ENCODE measurements around the gene IFFO2. TPM values are rescaled to one million over a fixed set of nuclear protein-coding genes. Genes with fewer than 3 reads are reported as not detected.

IFFO2 gene
- total and polyA plus RNA-seq, 2 of the 8 experiments (the other 6 are each of a cell fraction or from before 2014, with no cell fraction given) = 6.6 to 10.4 TPM

- POLR2A ChIA-PET (ENCODE audit: partially characterized antibody) = interaction anchor here (3.5 kb wide), 1 partner anchor 11 kb away, joined by 20 read pairs; no protein-coding TSS in a partner anchor
- H4K8ac ChIP-seq (ENCODE audit: extremely low read depth, insufficient read depth, low read length) = no peak overlapping the region
- H3K4me3 ChIP-seq (ENCODE audit: extremely low read depth in 1 of 4, insufficient read depth in 2 of 4, low read depth in 3 of 4, low read length in 4 of 4) = no peak overlapping the region
- DNase-seq (ENCODE audit: low read depth in 1 of 2, low spot score in 2 of 2) = no peak
- H2BK5ac ChIP-seq (ENCODE audit: low read depth, low read length) = no peak overlapping the region
- H3K4me1 ChIP-seq (replicated peaks in 1 of 4; ENCODE audit: control insufficient read depth in 3 of 4, insufficient read depth in 4 of 4, low read length in 3 of 4) = peaks cover 14 to 18% (median 15%) of the 10 kb centered on the region in 4 experiments
- H3K18ac ChIP-seq (ENCODE audit: extremely low read depth, low read length) = peak overlapping the region; percentile 43; the same call in 1 of the 2 replicates
- H2BK12ac ChIP-seq (ENCODE audit: low read depth, low read length) = peak overlapping the region; percentile 2; the same call in 1 of the 2 replicates
- CTCF ChIA-PET (ENCODE audit: partially characterized antibody) = interaction anchor here (1.2 to 5.6 kb wide), 7 partner anchors 10 to 57 kb away, joined by 3 to 60 read pairs (median 6); no protein-coding TSS in a partner anchor
- H3K4me2 ChIP-seq (ENCODE audit: insufficient read depth in 1 of 2, low read depth in 2 of 2, low read length in 2 of 2) = no peak overlapping the region
- FAIRE-seq = no peak
- H4K91ac ChIP-seq (replicated peaks; ENCODE audit: insufficient read length, low read length) = no peak overlapping the region
- no peak overlapping the region for H2BK15ac ChIP-seq (ENCODE audit: low read length)
- TF ChIP-seq HDAC2 (IDR thresholded peaks at IDR 0.05; ENCODE audit: borderline replicate concordance in 1 of 2, low read depth in 2 of 2, low read length in 2 of 2) = 0 out of 4 replicates have a peak, but pooled peaks of 1 of the 2 experiments have one; percentile 48
- no peak for TF ChIP-seq SIN3A (conservative IDR thresholded peaks at IDR 0.05 in 1 of 2, IDR thresholded peaks at IDR 0.05 in 1 of 2; ENCODE audit: low read depth in 1 of 2, low read length in 2 of 2)
- no peak for TF ChIP-seq SIRT6 (IDR thresholded peaks at IDR 0.05; ENCODE audit: low read length)
- TF ChIP-seq KDM1A (IDR thresholded peaks at IDR 0.05; ENCODE audit: borderline replicate concordance, low read length) = peak; percentile 84; the same call in 1 of the 2 replicates
- TF ChIP-seq NRF1 (IDR thresholded peaks at IDR 0.05; ENCODE audit: low read depth, low read length) = no peak
- TF ChIP-seq MAFK (IDR thresholded peaks at IDR 0.05; ENCODE audit: low read depth, low read length) = no peak
- no peak for TF ChIP-seq KDM5A (IDR thresholded peaks at IDR 0.05; ENCODE audit: low read length)
- TF ChIP-seq EP300 (IDR thresholded peaks at IDR 0.05; ENCODE audit: borderline replicate concordance in 1 of 2, low read depth in 2 of 2, low read length in 2 of 2) = no peak
- TF ChIP-seq SP4 (IDR thresholded peaks at IDR 0.05; ENCODE audit: low read length) = no peak
- no peak for TF ChIP-seq ASH2L (IDR thresholded peaks at IDR 0.05; ENCODE audit: low read length)
- no peak for TF ChIP-seq SAP30 (IDR thresholded peaks at IDR 0.05; ENCODE audit: insufficient read depth, insufficient replicate concordance, low read length)
- no peak for TF ChIP-seq CHD2 (IDR thresholded peaks at IDR 0.05; ENCODE audit: low read length)
- H3K9me3 ChIP-seq (ENCODE audit: insufficient read depth in 2 of 2, low read depth in 1 of 2, low read length in 1 of 2) = no peaks in the 10 kb centered on the region
- no peak overlapping the region for H3K23ac ChIP-seq (ENCODE audit: insufficient read length)
- no peak overlapping the region for H3K27ac ChIP-seq (ENCODE audit: low read depth, low read length)
- no peak overlapping the region for H2AK5ac ChIP-seq (ENCODE audit: low read depth, low read length)
- H2BK20ac ChIP-seq (ENCODE audit: low read length) = no peak overlapping the region
- H3K14ac ChIP-seq (ENCODE audit: insufficient read length) = no peak overlapping the region
- peaks cover 0 to 22% (median 15%) of the 10 kb centered on the region in 4 experiments; a peak in 5 of 7 replicates for H3K27me3 ChIP-seq (replicated peaks in 1 of 4; ENCODE audit: control insufficient read depth in 3 of 4, extremely low read depth in 1 of 4, insufficient read depth in 3 of 4, low read length in 3 of 4)
- no peaks in the 10 kb centered on the region for H3K79me2 ChIP-seq (ENCODE audit: control insufficient read depth in 1 of 2, insufficient read depth in 2 of 2, low read length in 2 of 2)
- no peak overlapping the region for H3K9ac ChIP-seq (replicated peaks in 1 of 4; ENCODE audit: extremely low read depth in 1 of 4, low read depth in 3 of 4, low read length in 3 of 4)
- no peaks in the 10 kb centered on the region for H3K36me3 ChIP-seq (ENCODE audit: control insufficient read depth in 2 of 4, insufficient read depth in 4 of 4, low read length in 3 of 4)
- no peak overlapping the region for H4K5ac ChIP-seq (ENCODE audit: insufficient read length, low read depth, low read length)
- H4K20me1 ChIP-seq (replicated peaks in 1 of 2; ENCODE audit: control insufficient read depth in 1 of 2, insufficient read depth in 2 of 2, low read length in 2 of 2) = peaks cover 2 to 3% of the 10 kb centered on the region in 2 experiments
- H3K56ac ChIP-seq (replicated peaks; ENCODE audit: insufficient read length, low read depth, low read length) = no peak overlapping the region
- no peak overlapping the region for H2AFZ ChIP-seq (ENCODE audit: low read length)
- 0 out of 2 replicates have a peak, but pooled peaks cover 3% of the 10 kb centered on the region for H3K79me1 ChIP-seq (ENCODE audit: low read depth, low read length)
- H3K23me2 ChIP-seq (ENCODE audit: low read depth, low read length) = peaks cover 10% of the 10 kb centered on the region; the same call in 1 of the 2 replicates
- 87% methylated on average over 8 of the region's 8 CpGs; no CpG with 5 or more reads in 1 of the 2 experiments for WGBS, 2 experiments (ENCODE audit: extremely low coverage in 1 of 2, insufficient coverage in 1 of 2, insufficient read length in 1 of 2, insufficient replicate concordance in 2 of 2, low coverage in 1 of 2, low lambda C conversion rate in 2 of 2, missing lambda C conversion rate in 1 of 2)
- H2BK120ac ChIP-seq (replicated peaks; ENCODE audit: low read depth, low read length) = no peak overlapping the region
- H3K4ac ChIP-seq (replicated peaks; ENCODE audit: insufficient read length, low read depth, low read length) = no peak overlapping the region
Measured at GRCh38 chr1:18951818-18952391, 4.6 kb downstream of the IFFO2 start.
